Neural crest cell (in vitro differentiated cells): Measurements from ENCODE around the gene GYG1. TPM values are rescaled to one million over a fixed set of nuclear protein-coding genes. Genes with fewer than 3 reads are reported as not detected.

Experiments used
- DNase-seq: peaks from one replicate; pipeline ENCODE4 v3.0.0; 2021; ENCODE audit warnings: low read depth, mixed read lengths, low spot score
- H3K27ac Mint-ChIP-seq: one replicate; pipeline ENCODE4 v1.8.0; 2021; ENCODE audit warnings: mild to moderate bottlenecking, mixed read lengths; ENCODE audit not compliant: unreplicated experiment
- H3K27me3 Mint-ChIP-seq: 2 replicates; pipeline ENCODE4 v1.8.0; 2021; ENCODE audit warnings: low read depth, mild to moderate bottlenecking, mixed read lengths
- H3K36me3 Mint-ChIP-seq: 2 replicates; pipeline ENCODE4 v1.8.0; 2021; ENCODE audit warnings: low read depth, mild to moderate bottlenecking, mixed read lengths
- H3K4me1 Mint-ChIP-seq: 2 replicates; pipeline ENCODE4 v1.8.0; 2021; ENCODE audit warnings: mixed read lengths
- H3K4me3 Mint-ChIP-seq: one replicate; pipeline ENCODE4 v1.8.0; 2021; ENCODE audit warnings: mild to moderate bottlenecking, mixed read lengths
- H3K9me3 Mint-ChIP-seq: 2 replicates; pipeline ENCODE4 v1.8.0; 2021; ENCODE audit warnings: mixed read lengths
- total RNA-seq: library from RNA; stranded (reverse); gene quantifications from 2 replicates; pipeline ENCODE4 v1.2.1, GENCODE V29; 2021
- TF ChIP-seq, protein P1 (sequence below): fragments of 200-600 bp; sonication (generic); conservative IDR thresholded peaks from 2 replicates; pipeline ENCODE4 v1.5.0; 2021; ENCODE audit warnings: antibody characterized with exemption, mild to moderate bottlenecking

The GYG1 gene
- total RNA-seq, 1 donor from 2014 or later, result 27.1 TPM

DNA sequence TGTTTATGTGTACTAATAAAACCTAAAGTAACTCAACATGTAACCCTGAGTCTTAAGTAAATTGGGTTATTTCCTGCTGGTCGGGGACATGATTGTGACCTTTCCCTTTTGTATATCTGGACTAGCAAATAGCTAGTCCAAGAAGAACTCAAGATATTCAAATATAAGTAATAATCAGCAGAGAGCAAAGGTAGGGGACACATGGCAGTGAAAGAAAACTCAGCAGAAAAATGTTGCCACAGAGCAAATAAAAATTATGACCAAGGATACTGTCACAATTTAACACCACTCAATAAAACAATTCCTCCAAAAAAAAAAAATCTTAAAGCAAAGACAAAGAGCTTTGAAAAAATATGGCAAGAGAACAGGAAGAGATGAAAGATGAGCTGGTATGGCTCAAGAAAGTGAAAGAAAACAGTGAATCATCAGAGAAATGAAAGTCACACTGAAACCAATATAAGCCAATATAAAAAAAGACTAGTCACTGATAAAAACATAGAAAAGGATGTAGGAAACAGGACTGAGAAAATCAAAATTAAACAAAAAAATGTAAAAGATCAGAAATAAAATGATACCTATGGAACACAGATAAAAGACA lies 51.5 kb downstream of the GYG1 start:
- Mint-ChIP-seq H3K27ac (no peak overlapping the region), H3K36me3 (peaks cover 9% of the 10 kb centered on the region), H3K4me3 (no peak overlapping the region), H3K27me3 (no peaks in the 10 kb centered on the region), H3K9me3 (no peaks in the 10 kb centered on the region), H3K4me1 (no peaks in the 10 kb centered on the region)
- TF ChIP-seq, protein P1, sequence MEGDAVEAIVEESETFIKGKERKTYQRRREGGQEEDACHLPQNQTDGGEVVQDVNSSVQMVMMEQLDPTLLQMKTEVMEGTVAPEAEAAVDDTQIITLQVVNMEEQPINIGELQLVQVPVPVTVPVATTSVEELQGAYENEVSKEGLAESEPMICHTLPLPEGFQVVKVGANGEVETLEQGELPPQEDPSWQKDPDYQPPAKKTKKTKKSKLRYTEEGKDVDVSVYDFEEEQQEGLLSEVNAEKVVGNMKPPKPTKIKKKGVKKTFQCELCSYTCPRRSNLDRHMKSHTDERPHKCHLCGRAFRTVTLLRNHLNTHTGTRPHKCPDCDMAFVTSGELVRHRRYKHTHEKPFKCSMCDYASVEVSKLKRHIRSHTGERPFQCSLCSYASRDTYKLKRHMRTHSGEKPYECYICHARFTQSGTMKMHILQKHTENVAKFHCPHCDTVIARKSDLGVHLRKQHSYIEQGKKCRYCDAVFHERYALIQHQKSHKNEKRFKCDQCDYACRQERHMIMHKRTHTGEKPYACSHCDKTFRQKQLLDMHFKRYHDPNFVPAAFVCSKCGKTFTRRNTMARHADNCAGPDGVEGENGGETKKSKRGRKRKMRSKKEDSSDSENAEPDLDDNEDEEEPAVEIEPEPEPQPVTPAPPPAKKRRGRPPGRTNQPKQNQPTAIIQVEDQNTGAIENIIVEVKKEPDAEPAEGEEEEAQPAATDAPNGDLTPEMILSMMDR, result no peak
- no peak for DNase-seq

DNA sequence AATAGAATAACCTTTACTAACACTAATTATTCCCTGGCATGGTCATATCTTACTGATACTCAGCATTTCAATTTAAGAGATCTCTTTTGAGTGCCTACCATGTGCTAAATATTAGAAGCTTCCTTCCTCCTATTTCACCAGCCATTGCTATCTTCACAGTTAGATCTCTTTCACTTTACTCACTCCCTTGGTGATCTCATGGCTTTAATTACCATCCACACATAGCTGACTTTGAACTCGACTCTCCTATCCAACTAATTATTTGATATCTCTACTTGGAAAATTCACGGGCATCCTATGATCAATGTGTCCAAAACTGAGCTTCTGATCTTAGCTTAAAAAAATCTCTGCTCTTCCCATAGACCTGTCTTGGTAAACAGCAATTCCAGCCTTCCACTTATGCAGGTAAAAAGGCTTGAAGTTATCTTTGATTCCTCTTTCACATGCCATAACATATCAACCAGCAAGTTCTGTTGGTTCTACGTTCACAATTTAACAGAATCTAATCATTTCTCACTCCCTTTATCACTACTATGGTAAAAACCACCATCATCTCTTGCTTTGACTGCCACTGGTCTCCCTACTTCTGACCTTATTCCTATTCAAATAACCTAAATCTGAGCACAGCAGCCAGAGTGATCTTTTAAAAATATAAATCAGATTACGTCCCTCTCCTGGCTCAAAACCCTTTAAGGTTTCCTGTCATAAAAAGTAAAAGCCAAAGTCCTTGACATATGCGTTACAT lies 53.2 kb downstream of the GYG1 start:
- peaks cover 7% of the 10 kb centered on the region for H3K36me3 Mint-ChIP-seq

DNA sequence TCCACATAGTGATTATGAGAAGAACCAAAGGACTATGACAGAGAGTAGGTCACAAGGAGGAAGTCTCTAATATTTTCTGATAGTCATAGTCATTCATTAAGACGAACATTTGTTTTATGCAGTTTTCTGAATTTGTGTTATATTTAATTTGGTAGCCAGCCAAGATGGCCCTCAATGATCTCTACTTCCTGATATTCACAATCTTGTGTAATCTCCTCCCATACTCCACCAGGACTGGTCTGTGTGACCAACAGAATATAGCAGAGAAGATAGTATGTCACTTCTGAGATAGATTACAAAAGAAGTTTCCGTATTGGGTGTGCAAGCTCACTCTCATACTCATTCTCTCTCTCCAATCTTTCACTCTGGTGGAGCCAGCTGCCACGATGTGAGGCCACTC lies 64.2 kb downstream of the GYG1 start:
- peaks cover 49% of the 10 kb centered on the region for H3K36me3 Mint-ChIP-seq
- no peak overlapping the region for H3K27ac Mint-ChIP-seq
- H3K4me1 Mint-ChIP-seq, result no peaks in the 10 kb centered on the region
- peaks cover 3% of the 10 kb centered on the region for H3K9me3 Mint-ChIP-seq
- no peak for DNase-seq
- no peaks in the 10 kb centered on the region for H3K27me3 Mint-ChIP-seq
- H3K4me3 Mint-ChIP-seq, result no peak overlapping the region
- TF ChIP-seq, protein P1, result no peak

More for the DNA sequence above, 53.2 kb downstream of the GYG1 start:
- no peaks in the 10 kb centered on the region for H3K9me3 Mint-ChIP-seq
- H3K27ac Mint-ChIP-seq, result no peak overlapping the region
- H3K27me3 Mint-ChIP-seq, result no peaks in the 10 kb centered on the region
- H3K4me3 Mint-ChIP-seq, result no peak overlapping the region
- no peak for DNase-seq
- TF ChIP-seq, protein P1, result no peak
- H3K4me1 Mint-ChIP-seq, result no peaks in the 10 kb centered on the region

DNA sequence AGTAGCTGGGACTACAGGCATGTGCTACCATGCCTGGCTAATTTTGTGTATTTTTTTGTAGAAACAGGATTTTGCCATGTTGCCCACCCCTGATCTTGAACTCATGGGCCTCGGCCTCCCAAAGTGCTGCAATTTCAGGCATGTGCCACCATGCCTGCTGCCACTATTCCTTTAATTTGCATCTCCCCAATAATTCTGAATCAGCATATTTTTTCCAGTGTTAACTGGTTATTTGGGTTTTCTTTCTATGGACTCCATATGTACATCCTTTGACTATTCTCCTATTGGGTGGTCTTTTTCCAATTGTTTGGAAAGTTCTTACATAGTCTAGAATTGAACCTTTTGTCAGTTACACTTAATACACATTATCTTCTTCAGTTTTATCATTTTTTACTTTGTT lies 66.9 kb downstream of the GYG1 start:
- H3K27me3 Mint-ChIP-seq, result no peaks in the 10 kb centered on the region
- H3K4me3 Mint-ChIP-seq, result no peak overlapping the region
- no peaks in the 10 kb centered on the region for H3K4me1 Mint-ChIP-seq
- H3K36me3 Mint-ChIP-seq, result peaks cover 37% of the 10 kb centered on the region
- H3K27ac Mint-ChIP-seq, result no peak overlapping the region
- TF ChIP-seq, protein P1, result no peak
- no peak for DNase-seq
- peaks cover 3% of the 10 kb centered on the region for H3K9me3 Mint-ChIP-seq

DNA sequence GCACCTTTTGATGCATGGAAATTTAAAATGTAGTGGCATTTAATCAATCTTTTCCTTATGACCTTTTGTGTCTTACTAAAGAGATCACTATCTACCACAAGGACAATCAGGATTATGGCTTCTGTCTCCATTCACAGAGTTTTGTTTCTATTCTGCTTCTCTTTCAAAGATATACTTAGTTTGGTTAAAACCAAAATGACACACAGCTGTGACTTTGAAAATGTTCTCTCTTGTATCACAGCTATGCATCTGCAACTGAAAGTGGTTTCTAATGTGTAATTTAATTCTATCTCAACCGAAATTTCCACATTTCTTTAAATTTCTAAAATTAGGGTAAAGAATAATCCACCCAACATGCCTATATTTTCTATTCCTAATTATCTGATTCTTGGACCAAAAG lies 67.3 kb downstream of the GYG1 start:
- no peak for DNase-seq
- Mint-ChIP-seq H3K9me3 (peaks cover 3% of the 10 kb centered on the region), H3K27ac (no peak overlapping the region), H3K4me3 (no peak overlapping the region), H3K27me3 (no peaks in the 10 kb centered on the region), H3K4me1 (no peaks in the 10 kb centered on the region), H3K36me3 (peaks cover 37% of the 10 kb centered on the region)
- TF ChIP-seq, protein P1, result no peak
